ENCODE measurements around the gene RABEP1.
A peak's percentile ranks its signal among the peaks of the same experiment; 100 is the strongest.

Gene RABEP1

DNA sequence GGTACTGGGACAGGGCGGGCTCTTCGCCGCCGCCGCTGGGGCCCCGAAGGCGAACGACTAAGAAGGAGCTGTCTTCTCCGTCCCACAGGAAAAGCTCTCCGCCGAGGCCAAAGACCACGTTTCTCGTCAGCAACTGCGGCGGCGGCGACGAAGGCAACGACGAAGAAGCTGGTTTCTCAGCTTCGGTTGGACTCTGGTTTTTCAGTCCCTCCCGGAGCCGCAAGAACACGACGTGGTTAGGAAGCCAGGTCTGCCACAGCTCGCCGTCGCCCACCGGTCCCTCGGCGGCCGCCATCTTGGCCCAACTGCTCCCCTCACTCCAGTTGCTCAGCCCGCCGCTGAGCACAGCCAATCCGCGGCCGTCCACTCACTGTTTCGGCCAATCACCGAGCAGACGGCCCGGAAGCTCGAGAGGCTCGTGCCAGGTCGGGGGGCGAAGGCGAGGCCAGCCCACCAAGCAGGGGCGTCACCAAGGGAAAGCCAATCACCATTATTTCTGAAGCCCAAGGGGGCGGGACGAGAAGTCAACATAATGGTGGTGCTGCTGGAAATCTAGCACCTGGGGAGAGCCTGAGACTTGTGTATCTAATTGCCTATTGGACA lies 137.4 kb downstream of the RABEP1 start, which contains the start of gene NUP88:
Gene NUP88, minus strand, starts transcription at position 307 of the 603 bp plus-strand sequence. Its CDS starts 12 bp downstream, at position 295.
- TF ChIP-seq, protein P1, sequence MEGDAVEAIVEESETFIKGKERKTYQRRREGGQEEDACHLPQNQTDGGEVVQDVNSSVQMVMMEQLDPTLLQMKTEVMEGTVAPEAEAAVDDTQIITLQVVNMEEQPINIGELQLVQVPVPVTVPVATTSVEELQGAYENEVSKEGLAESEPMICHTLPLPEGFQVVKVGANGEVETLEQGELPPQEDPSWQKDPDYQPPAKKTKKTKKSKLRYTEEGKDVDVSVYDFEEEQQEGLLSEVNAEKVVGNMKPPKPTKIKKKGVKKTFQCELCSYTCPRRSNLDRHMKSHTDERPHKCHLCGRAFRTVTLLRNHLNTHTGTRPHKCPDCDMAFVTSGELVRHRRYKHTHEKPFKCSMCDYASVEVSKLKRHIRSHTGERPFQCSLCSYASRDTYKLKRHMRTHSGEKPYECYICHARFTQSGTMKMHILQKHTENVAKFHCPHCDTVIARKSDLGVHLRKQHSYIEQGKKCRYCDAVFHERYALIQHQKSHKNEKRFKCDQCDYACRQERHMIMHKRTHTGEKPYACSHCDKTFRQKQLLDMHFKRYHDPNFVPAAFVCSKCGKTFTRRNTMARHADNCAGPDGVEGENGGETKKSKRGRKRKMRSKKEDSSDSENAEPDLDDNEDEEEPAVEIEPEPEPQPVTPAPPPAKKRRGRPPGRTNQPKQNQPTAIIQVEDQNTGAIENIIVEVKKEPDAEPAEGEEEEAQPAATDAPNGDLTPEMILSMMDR (IDR thresholded peaks at IDR 0.05; ENCODE audit: low read length, missing control alignments): no peak
- DNase-seq (ENCODE audit: low read depth): peak; percentile 98
- peak within 1 kb of the TSS; percentile 98 for H3K4me3 ChIP-seq (replicated peaks; ENCODE audit: low read depth, low read length)

- H3K4me3 ChIP-seq (replicated peaks; ENCODE audit: low read depth, low read length): peak within 1 kb of the TSS; percentile 98
- DNase-seq (ENCODE audit: low read depth): peak; percentile 87
- TF ChIP-seq, protein P1 (IDR thresholded peaks at IDR 0.05; ENCODE audit: low read length, missing control alignments): no peak
These were observed 138.0 kb downstream of the RABEP1 start, which contains the start of gene RPAIN for GRCh38 chr17:5419959-5420653. RPAIN (plus strand) TSS chr17:5420182; CDS start chr17:5420211, 29 bp downstream.

DNA sequence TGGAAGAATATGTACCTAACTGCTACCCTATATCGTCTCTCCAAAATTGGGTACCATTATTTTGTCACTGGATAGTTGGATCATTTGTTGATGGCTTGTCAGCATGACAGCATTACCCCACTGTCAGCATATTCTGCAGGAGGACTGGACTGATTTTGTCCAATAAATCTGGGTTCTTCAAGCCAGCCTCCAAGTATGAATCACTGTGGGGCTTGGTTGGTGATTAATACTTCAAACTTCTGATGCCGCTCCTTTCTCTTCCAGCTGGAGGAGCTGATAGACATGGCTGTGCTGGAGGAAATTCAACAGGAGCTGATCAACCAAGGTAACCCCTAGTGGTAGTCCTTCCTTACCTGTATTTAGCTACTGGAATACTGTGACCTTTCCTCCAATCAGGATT lies 140.4 kb downstream of the RABEP1 start:
- no peak overlapping the region for H3K4me3 ChIP-seq (replicated peaks; ENCODE audit: low read depth, low read length)
- DNase-seq (ENCODE audit: low read depth): peak; percentile 43
- TF ChIP-seq, protein P1 (IDR thresholded peaks at IDR 0.05; ENCODE audit: low read length, missing control alignments): no peak

DNA sequence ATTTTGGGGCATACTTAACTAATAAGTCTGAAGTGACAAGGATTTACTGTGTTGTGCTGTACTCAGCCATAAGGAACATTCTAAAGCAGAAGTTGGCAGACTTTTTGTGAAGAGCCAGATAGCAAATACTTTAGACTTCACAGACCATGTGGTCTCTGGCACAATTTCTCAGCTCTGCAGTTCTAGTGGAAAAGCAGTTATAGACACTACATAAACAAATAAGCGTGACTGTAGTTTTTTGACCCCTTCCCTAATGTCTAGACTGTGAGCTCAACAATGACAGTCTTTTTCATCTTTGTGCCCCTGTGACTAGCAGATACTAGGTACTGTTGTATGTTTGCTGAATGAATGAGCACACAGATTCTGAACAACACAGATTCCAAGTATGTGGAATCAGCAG lies 142.8 kb downstream of the RABEP1 start:
- TF ChIP-seq, protein P1 (IDR thresholded peaks at IDR 0.05; ENCODE audit: low read length, missing control alignments): no peak
- no peak for DNase-seq (ENCODE audit: low read depth)
- H3K4me3 ChIP-seq (replicated peaks; ENCODE audit: low read depth, low read length): no peak overlapping the region

DNA sequence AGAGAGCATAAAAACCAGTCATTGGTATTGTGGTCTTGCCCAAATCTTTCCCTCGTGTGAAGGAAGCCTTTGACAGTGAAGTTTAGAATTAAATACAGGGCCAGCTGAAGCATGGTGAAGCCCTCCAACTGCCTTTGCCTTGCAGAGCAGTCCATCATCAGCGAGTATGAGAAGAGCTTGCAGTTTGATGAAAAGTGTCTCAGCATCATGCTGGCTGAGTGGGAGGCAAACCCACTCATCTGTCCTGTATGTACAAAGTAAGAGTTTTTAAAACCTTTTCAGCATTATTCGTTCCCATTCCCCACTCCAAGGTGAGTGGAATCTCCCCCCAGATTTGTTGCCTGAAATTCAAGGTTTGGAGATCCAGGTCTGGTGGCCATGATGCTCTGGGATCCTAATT lies 143.7 kb downstream of the RABEP1 start:
- H3K4me3 ChIP-seq (replicated peaks; ENCODE audit: low read depth, low read length): no peak overlapping the region
- TF ChIP-seq, protein P1 (IDR thresholded peaks at IDR 0.05; ENCODE audit: low read length, missing control alignments): no peak
- DNase-seq (ENCODE audit: low read depth): no peak

- TF ChIP-seq, protein P1 (IDR thresholded peaks at IDR 0.05; ENCODE audit: low read length, missing control alignments): no peak
- no peak overlapping the region for H3K4me3 ChIP-seq (replicated peaks; ENCODE audit: low read depth, low read length)
- DNase-seq (ENCODE audit: low read depth): no peak
These were observed 147.3 kb downstream of the RABEP1 start for GRCh38 chr17:5429191-5429887.

All from fibroblast of pulmonary artery (primary cell).